ENCODE results near the gene PTPRS.
"Not testable (repeated sequence)": the region's sequence is repeated elsewhere in the genome, so short reads cannot be mapped to it uniquely, and the experiment has no call there.

The PTPRS gene

GRCh38 chr19:5340637-5341447 lies at the start of gene PTPRS:
Gene PTPRS (minus strand): TSS chr19:5340812. CDS start chr19:5286140, 54,672 bp downstream.
- peak; percentile 69 for DNase-seq

DNA sequence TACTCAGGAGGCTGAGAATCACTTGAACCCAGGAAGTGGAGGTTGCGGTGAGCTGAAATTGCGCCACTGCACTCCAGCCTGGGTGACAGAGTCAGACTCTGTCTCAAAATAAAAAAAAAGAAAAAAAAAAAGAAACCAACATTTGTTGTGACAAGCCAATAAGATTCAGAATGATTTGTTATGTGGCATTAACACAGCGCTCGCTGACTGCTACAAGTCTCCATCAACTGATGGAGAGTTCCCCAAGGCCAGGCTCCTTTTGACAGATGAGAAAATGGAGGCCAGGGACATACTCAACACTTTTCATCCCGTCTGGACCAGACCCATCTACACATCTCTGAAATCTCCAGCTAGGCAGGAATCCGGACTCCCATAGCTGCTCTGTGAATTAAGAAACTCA lies 48.7 kb upstream of the PTPRS start:
- DNase-seq: no peak

DNA sequence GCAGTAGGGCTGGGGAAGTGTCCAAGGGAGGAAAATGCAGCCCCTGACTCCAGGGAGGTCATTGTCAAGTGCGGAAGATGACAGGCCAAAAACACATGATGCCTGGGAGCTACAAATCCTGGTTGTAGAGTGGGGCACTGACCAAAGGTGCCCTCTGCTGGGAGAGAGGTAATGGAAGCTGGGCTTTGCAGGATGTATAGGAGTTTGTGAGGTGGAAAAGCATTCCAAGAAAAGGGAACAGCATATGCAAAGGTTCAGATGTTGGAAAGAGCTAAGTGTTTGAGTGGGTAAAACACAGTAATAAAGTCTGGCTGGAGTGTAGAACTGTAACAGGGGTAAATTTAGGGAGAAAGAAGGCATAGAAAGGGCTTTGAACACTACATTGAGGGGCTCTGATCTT lies 46.9 kb upstream of the PTPRS start:
- DNase-seq: no peak

DNA sequence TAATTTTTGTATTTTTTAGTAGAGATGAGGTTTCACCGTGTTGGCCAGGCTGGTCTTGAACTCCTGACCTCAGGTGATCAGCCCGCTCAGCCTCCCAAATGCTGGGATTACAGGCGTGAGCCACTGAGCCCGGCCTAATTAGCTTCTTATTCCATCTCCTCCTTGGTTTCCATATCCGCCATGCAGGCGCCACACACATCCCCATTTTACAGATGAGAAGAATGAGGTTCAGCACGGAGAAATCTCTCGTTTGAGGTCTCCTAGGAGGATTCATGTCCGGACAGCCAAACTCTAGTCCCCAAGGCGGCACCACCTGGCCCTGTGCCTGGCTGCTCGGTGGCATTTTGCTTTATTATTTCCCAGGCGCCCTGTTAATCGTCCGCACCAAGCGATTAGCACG lies 46.2 kb upstream of the PTPRS start:
- no peak for DNase-seq

DNA sequence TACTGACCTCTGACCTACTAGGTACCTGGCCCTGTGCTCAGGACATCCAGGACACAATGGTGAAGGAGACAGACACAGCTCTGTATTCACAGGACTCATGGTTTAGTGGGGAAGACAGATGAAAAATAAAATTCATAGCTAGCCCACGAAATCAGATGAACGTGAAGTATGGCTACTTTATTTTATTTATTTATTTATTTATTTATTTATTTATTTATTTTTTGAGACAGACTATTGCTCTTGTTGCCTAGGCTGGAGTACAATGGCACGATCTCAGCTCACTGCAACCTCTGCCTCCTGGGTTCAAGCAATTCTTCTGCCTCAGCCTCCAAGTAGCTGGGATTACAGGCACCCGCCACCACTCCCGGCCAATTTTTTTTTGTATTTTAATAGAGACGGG lies 40.6 kb upstream of the PTPRS start:
- DNase-seq: not testable (repeated sequence)

GRCh38 chr19:5380215-5380919 lies 39.8 kb upstream of the PTPRS start:
- DNase-seq: no peak

DNA sequence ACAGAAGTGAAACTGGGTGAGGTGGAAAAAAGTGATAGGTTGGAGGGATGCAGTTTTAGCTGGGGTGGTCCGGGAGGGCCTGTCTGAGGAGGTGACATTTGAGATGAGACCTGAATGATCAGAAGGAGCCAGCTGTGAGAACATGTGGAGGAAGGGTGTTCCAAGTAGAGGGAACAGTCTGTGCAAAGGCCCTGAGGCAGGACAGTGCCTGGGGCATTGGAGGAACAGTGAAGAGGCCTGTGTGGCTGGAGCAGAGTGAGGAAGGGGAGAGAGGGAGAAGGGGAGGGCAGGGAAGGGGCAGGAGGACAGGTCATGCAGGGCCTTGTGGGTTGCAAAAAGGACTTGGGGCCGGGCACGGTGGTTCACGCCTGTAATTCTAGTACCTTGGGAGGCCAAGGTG lies 36.3 kb upstream of the PTPRS start:
- DNase-seq: no peak

DNA sequence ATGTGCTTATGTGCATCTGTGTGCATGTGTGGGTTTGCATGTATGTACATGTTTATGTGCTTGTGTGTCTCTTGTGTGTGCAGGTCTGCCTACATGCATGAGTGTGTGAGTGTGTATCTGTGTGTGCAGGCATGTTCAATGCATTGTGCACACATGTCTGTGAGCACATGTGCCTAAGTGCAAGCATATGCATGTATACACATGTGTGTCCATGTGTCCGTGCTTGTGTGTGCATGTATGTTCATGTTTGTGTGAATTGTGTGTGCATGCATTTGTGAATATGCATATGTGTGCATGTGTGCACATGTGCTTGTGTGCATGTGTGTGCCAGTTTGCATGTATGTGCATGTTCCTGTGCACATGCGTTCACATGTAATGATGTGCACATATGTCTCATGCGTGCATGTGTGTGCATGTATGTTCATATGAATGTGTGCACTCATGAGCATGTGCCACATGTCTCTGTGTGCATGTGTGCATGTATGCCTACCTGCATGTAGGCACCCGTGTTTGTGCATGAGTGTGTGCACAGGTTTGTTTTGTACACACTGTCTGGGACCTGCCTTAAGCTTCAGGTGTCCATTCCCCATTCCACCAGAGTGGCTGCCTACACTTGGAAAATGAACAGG lies 32.1 kb upstream of the PTPRS start:
- no peak for DNase-seq

DNA sequence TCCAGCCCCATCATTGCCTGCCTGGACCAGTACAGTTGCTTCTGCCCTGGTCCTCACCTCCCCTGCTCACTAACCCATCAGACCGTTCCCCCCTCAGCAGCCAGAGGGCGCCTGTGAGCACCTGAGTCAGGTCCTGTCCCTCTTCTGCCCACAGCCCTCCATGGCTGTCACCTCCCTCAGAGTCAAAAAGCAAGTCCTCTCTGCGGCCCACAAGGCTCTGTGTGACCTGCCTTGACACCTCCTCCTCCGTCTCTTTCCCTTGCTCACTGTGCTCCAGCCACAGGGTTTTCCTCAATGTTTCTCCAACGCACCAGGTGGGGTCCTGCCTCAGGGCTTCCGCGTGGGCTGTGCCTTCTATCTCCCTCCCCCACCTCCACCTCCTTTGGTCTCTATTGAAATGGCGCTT lies 29.4 kb upstream of the PTPRS start:
- DNase-seq: no peak

DNA sequence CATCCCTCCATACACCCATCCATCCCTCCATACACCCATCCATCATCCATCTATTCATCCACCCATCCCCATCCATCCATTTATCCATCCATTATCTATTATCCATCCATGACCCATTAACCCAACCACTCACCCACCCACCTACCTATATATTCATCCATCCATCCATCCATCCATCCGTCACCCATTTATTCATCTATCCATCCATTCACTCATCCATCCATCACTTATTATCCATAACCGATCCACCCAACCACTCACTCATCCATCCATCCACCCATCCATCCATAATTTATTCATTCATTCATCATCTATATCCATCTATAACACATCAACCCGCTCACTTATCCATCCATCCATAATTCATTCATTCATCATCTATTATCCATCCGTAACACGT lies 28.7 kb upstream of the PTPRS start:
- DNase-seq: no peak

DNA sequence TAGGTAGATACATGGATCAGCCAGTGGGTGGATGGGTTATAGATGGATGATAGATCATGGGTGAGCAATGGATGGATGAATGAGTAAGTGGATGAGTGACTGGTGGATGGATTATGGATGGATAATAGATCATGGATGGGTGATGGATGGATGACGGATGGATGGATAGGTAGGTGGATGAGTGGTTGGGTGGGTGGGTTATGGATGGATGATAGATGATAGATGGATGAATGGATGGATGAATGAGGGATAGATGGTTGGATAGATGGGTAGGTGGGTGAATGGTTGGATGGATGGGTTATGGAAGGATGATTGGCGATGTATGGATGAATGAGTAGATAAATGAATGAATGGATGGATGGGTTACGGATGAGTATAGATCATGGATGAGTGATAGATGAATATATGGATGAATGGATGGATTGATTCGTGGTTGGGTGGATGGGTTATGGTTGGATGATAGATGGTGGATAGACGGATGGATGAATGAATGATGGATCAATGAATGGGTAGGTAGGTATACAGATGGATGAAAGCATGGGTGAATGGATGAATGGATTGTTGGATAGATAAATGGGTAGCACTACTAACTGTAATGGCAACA lies 27.0 kb upstream of the PTPRS start:
- DNase-seq: no peak

- DNase-seq: no peak
Observed at GRCh38 chr19:5365905-5366304, 25.3 kb upstream of the PTPRS start.

- no peak for DNase-seq
Observed at GRCh38 chr19:5364674-5365073, 24.1 kb upstream of the PTPRS start.

- DNase-seq: not testable (repeated sequence)
Observed at GRCh38 chr19:5361839-5362238, 21.2 kb upstream of the PTPRS start.

- DNase-seq: no peak
Observed at GRCh38 chr19:5361407-5361806, 20.8 kb upstream of the PTPRS start.

DNA sequence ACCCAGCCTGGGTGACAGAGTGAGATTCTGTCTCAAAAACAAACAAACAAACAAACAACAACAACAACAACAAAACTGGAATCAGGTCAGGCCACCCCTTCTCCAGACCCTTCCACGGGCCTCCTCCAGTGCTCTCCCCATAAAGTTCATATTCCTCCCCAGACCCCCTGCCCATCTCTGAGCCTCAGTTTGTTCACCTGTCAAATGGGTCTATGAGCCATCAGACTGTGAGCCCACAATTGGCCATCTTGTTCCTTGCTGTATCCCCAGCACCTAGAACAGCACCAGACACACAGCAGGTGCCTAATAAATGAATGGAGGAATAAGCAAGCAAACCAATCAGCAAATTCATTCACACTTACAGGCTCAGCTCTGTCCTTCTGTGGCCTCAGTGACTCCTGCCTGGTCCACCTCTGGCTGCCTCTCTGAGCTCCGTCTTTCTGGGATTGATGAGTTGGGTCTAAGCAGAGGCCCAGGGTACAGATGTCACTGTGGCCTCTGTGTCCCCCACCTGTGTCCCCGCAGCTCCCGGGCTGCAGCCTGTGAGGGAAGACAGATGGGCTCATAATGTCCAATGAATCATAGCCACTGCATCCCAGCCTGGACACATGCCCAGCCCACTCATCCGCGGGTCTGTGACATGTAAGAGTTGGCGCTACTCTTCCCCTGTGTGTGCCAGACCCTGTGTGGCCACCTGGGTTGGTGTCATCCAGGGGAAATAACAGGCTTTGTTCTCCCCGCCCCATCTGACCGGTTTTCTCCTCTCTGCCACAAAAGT lies 19.6 kb upstream of the PTPRS start:
- no peak for DNase-seq

DNA sequence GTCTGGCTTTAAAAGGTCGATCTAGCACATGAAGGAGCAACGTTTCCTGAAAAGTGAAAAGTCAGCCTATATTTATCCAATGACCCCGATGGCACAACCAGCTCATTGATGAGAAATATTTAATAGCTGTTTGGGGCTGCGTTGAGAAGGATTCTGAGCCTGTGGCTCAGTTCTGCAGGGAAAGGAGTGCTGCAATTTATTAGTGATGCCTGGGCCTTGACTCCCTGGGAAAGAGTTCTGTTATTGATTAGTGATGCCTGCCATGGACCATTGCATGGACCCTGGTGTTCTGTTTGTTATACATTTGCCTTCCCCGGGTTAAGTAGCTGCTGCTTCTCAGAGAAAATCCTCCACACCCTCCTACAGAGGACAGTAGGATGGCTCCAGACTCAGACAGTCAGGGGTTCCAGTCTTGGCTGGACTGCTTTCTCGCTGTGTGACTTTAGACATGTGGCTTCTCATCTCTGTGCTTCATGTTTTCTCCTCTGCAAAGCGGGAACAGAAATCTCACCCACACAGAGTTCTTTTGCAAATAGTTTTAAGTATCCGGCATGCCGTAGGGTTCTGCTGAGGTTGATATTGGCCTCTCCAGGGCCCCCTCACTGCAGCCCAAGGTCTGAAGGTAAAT lies 17.7 kb upstream of the PTPRS start:
- no peak for DNase-seq

DNA sequence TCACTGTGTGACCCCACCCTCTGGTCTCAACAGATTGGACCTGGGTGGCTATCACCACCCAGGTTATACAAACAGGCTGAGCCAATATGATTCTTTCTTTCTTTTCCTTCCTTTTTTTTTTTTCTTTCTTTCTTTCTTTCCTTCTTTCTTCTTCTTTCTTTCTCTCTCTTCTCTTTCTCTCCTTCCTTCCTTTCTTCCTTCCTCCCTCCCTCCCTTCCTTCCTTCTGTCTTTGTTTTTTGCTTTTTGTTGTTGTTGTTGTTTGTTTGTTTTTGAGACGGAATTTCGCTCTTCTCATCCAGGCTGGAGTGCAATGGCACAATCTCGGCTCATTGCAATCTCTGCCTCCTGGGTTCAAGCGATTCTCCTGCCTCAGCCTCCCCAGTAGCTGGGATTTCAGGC lies 17.0 kb upstream of the PTPRS start:
- DNase-seq: no peak

- DNase-seq: no peak
Observed at GRCh38 chr19:5356918-5357317, 16.3 kb upstream of the PTPRS start.

GRCh38 chr19:5356428-5356827 lies 15.8 kb upstream of the PTPRS start:
- DNase-seq: no peak

- no peak for DNase-seq
Observed at GRCh38 chr19:5355693-5356092, 15.1 kb upstream of the PTPRS start.

DNA sequence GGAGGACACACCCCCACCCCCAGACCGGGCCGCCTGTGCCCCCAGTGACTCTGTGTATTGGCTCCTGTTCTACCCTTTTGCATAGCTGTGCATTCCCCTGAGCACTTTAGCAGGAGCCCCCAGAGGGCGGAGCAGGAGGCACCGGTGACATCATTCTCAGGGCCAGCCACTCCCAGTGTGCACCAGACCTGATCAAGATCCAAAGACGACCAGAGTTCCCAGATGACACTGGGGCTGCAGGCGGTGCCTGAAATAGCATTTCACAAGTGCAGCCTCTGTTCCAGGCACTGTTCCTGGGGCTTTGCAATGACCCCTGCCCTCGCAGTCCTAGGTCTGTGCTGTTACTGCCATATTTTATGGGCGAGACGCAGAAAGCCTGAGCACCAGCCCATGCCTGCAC lies 14.5 kb upstream of the PTPRS start:
- no peak for DNase-seq
